ENCODE results near the gene RFC5. TPM values are rescaled to one million over a fixed set of nuclear protein-coding genes. Genes with fewer than 3 reads are reported as not detected.

Gene RFC5
- total RNA-seq, 1 experiment from 2014 or later = 50.4 TPM

DNA sequence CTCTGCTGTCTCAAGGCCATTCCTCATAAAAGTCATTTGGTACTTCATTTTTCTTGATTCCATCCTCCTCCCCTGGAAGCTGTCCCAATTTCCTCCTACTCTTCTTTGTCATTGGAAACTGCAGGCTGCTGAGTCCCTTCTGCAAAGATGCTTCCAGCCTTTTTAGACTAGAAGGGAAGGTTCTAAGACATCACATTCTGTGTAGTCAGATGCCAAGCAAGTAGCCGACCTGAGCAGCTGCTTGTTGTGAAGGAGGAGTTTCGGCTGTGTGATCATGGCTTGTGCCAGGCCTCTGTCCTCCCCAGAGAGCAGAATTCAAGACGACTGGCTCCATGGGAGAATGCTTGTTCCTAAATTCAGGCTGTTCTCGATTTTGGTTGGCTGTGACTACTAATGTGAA, 8.7 kb downstream of the RFC5 start:
- Mint-ChIP-seq H3K9me3 (no peaks in the 10 kb centered on the region), H3K27me3 (ENCODE audit: low read depth) (no peaks in the 10 kb centered on the region), H3K27ac (no peak overlapping the region), H3K36me3 (ENCODE audit: insufficient read depth in 1 of 3, low read depth in 3 of 3) (peaks cover 56 to 91% (median 79%) of the 10 kb centered on the region in 3 experiments; a peak in 6 of 7 replicates), H3K4me1 (peaks cover 0 to 4% of the 10 kb centered on the region in 2 experiments; a peak in 1 of 4 replicates), H3K4me3 (no peak overlapping the region)
- no peak overlapping the region for H3K9ac ChIP-seq (ENCODE audit: extremely low read depth, insufficient read length, low read length)
- no peaks in the 10 kb centered on the region for H3K4me1 ChIP-seq (ENCODE audit: insufficient read depth, low read length)
- H3K56ac ChIP-seq (ENCODE audit: insufficient read length, low read depth, low read length) = no peak overlapping the region
- H3K23ac ChIP-seq (ENCODE audit: insufficient read length, low read depth, low read length) = no peak overlapping the region
- H4K91ac ChIP-seq (ENCODE audit: insufficient read length, low read depth, low read length) = no peak overlapping the region
- no peak overlapping the region for H3K4me2 ChIP-seq (ENCODE audit: insufficient read depth, insufficient read length, low read length)
- H4K5ac ChIP-seq (ENCODE audit: insufficient read length, low read depth, low read length) = no peak overlapping the region
- H4K20me1 ChIP-seq (ENCODE audit: control insufficient read depth, insufficient read depth, insufficient read length) = no peaks in the 10 kb centered on the region
- no peak overlapping the region for H2AFZ ChIP-seq (ENCODE audit: low read length)
- H2BK120ac ChIP-seq (ENCODE audit: low read depth, low read length, poor library complexity, severe bottlenecking) = no peak overlapping the region
- H3K9me3 ChIP-seq (ENCODE audit: control insufficient read depth, low read depth, low read length) = no peaks in the 10 kb centered on the region
- no peaks in the 10 kb centered on the region for H3K79me2 ChIP-seq (ENCODE audit: insufficient read depth, low read length)
- no peaks in the 10 kb centered on the region for H3K23me2 ChIP-seq (ENCODE audit: insufficient read length, low read depth, low read length, poor library complexity, severe bottlenecking)
- no peaks in the 10 kb centered on the region for H3K27me3 ChIP-seq (ENCODE audit: insufficient read depth, low read length)
- H3K14ac ChIP-seq (ENCODE audit: insufficient read depth, low read length) = no peak overlapping the region
- H3K18ac ChIP-seq (ENCODE audit: insufficient read length, low read depth, low read length) = no peak overlapping the region
- H2BK12ac ChIP-seq (ENCODE audit: insufficient read length, low read depth, low read length) = no peak overlapping the region
- no peak overlapping the region for H3T11ph ChIP-seq (ENCODE audit: low read length)
- no CpG with 5 or more reads among the region's 4 CpGs for WGBS (ENCODE audit: extremely low coverage, insufficient read length, low lambda C conversion rate)
- H3K27ac ChIP-seq (ENCODE audit: insufficient read length, low read depth, low read length) = no peak overlapping the region
- no peak overlapping the region for H2BK20ac ChIP-seq (ENCODE audit: low read depth, low read length, poor library complexity, severe bottlenecking)
- no peak overlapping the region for H2BK15ac ChIP-seq (ENCODE audit: low read depth, low read length)
- no peak overlapping the region for H3K4ac ChIP-seq (ENCODE audit: low read depth, low read length)
- no peak for DNase-seq
- no peak overlapping the region for H2BK5ac ChIP-seq (ENCODE audit: insufficient read length, low read length)
- H4K8ac ChIP-seq (replicated peaks; ENCODE audit: insufficient read length, low read depth, low read length) = no peak overlapping the region
- TF ChIP-seq, protein P1, sequence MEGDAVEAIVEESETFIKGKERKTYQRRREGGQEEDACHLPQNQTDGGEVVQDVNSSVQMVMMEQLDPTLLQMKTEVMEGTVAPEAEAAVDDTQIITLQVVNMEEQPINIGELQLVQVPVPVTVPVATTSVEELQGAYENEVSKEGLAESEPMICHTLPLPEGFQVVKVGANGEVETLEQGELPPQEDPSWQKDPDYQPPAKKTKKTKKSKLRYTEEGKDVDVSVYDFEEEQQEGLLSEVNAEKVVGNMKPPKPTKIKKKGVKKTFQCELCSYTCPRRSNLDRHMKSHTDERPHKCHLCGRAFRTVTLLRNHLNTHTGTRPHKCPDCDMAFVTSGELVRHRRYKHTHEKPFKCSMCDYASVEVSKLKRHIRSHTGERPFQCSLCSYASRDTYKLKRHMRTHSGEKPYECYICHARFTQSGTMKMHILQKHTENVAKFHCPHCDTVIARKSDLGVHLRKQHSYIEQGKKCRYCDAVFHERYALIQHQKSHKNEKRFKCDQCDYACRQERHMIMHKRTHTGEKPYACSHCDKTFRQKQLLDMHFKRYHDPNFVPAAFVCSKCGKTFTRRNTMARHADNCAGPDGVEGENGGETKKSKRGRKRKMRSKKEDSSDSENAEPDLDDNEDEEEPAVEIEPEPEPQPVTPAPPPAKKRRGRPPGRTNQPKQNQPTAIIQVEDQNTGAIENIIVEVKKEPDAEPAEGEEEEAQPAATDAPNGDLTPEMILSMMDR (conservative IDR thresholded peaks at IDR 0.05) = no peak
- no peaks in the 10 kb centered on the region for H3K79me1 ChIP-seq (ENCODE audit: insufficient read depth, low read depth, low read length, poor library complexity, severe bottlenecking)
- H2AK5ac ChIP-seq (ENCODE audit: insufficient read length, low read length) = no peak overlapping the region

All from H9 (cell line).